ENCODE results near the gene FILIP1L.

FILIP1L gene

DNA sequence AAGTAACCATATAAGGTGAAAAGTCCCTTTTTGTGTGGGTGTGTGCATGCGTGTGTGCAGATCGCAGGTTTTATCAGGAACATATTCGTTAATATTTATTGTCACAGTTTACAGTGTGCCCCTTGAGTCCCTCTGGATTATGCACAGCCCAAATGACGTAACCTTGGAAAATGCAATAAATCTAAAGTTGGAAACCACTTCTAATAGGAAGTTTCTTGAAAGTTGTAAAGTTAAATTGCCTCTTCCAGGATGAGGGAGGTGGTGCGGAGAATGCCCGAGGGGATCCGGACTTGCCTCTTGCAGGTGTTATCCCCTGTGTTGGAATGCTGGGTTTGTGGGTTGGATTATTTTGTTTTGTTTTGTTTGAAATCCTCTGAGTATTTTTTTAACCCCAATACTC, 153.4 kb downstream of the FILIP1L start:
- Mint-ChIP-seq H3K4me3 (no peak overlapping the region), H3K4me1 (peaks cover 23% of the 10 kb centered on the region), H3K36me3 (ENCODE audit: low read depth) (peaks cover 11% of the 10 kb centered on the region), H3K9me3 (no peaks in the 10 kb centered on the region), H3K27ac (no peak overlapping the region), H3K27me3 (ENCODE audit: low read depth, poor library complexity) (peaks cover 2% of the 10 kb centered on the region)
- DNase-seq, result peak; percentile 5
- TF ChIP-seq, protein P1, sequence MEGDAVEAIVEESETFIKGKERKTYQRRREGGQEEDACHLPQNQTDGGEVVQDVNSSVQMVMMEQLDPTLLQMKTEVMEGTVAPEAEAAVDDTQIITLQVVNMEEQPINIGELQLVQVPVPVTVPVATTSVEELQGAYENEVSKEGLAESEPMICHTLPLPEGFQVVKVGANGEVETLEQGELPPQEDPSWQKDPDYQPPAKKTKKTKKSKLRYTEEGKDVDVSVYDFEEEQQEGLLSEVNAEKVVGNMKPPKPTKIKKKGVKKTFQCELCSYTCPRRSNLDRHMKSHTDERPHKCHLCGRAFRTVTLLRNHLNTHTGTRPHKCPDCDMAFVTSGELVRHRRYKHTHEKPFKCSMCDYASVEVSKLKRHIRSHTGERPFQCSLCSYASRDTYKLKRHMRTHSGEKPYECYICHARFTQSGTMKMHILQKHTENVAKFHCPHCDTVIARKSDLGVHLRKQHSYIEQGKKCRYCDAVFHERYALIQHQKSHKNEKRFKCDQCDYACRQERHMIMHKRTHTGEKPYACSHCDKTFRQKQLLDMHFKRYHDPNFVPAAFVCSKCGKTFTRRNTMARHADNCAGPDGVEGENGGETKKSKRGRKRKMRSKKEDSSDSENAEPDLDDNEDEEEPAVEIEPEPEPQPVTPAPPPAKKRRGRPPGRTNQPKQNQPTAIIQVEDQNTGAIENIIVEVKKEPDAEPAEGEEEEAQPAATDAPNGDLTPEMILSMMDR (IDR thresholded peaks at IDR 0.05), result no peak

DNA sequence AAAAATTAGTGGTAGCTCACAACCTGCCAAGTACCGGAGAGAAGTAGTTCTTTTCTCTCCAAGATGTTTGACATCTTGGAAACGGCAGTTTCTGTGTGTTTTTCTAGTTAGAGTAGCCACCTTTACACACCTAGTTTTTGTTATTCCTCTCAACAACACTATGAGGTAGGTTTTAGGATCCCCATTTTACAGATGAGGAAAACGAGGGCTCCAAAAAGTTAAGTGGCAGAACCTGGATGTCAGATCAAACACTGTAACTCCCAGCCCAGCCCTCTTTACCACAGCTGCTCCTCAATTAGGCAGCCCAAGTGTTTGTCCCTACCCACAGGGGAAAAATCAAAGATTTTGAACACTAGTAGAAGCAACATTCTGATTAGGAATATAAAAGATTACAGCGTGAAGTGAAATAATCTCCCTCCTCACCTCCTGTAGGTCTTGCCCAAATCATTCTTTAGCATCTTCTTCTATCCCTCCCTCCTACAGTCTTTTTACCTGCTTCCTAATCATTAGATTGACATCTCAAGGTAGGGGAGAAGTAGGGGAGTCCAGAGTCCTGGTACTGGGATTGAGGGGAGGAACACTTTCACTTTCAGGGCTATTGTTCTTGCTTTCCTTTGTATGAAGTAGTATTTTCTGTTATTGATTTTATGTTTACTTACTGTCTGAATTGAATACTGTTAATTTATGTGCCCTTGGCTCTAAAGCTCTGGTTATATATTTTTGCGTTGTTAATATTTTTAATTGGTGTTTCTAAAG, 154.0 kb downstream of the FILIP1L start:
- peaks cover 11% of the 10 kb centered on the region for H3K36me3 Mint-ChIP-seq (ENCODE audit: low read depth)
- no peak for DNase-seq
- H3K4me3 Mint-ChIP-seq, result no peak overlapping the region
- no peak overlapping the region for H3K27ac Mint-ChIP-seq
- TF ChIP-seq, protein P1 (IDR thresholded peaks at IDR 0.05), result no peak
- H3K4me1 Mint-ChIP-seq, result peaks cover 23% of the 10 kb centered on the region
- H3K9me3 Mint-ChIP-seq, result no peaks in the 10 kb centered on the region
- H3K27me3 Mint-ChIP-seq (ENCODE audit: low read depth, poor library complexity), result peaks cover 2% of the 10 kb centered on the region

DNA sequence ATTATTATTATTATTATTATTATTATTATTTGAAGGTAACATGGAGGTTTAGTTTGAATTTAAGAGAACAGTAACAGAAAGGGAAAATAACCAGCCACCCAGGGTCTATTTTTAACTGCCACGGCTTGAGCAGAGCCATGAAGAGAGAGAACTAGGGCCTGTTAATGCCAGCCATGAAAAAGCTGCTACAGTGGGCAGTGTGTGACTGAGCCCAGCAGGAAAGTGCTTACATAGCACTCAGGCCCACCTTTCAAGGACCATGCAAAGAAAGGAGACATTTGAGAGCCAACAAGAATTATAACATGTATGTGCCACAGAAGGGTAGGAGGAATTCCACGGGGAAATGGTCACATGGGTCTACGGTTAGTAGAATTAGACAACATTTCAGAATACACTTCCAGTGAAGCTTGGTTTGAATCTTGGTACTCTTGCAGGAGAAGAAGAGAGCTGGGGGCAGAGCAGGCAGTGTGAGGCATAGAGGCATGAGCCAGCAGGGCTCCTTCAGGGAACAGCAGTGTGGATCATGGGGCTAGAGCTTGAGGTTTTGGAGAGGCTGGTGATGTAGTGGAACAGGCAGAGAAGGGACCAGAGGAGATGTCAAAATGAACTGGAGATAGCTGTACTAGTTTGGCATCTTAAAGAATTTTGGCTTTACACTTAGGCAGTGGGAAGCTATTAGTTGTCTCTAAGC, 155.9 kb downstream of the FILIP1L start:
- TF ChIP-seq, protein P1 (IDR thresholded peaks at IDR 0.05), result no peak
- Mint-ChIP-seq H3K27me3 (ENCODE audit: low read depth, poor library complexity) (peaks cover 2% of the 10 kb centered on the region), H3K4me3 (no peak overlapping the region), H3K27ac (peak overlapping the region; percentile 62), H3K9me3 (no peaks in the 10 kb centered on the region), H3K4me1 (peaks cover 27% of the 10 kb centered on the region), H3K36me3 (ENCODE audit: low read depth) (peaks cover 9% of the 10 kb centered on the region)
- DNase-seq, result no peak

GRCh38 chr3:99957151-99957796, 157.0 kb downstream of the FILIP1L start:
- Mint-ChIP-seq H3K27me3 (ENCODE audit: low read depth, poor library complexity) (peaks cover 2% of the 10 kb centered on the region), H3K4me1 (peaks cover 27% of the 10 kb centered on the region), H3K27ac (no peak overlapping the region), H3K4me3 (no peak overlapping the region), H3K36me3 (ENCODE audit: low read depth) (peaks cover 5% of the 10 kb centered on the region), H3K9me3 (no peaks in the 10 kb centered on the region)
- TF ChIP-seq, protein P1 (IDR thresholded peaks at IDR 0.05), result no peak
- DNase-seq, result no peak

DNA sequence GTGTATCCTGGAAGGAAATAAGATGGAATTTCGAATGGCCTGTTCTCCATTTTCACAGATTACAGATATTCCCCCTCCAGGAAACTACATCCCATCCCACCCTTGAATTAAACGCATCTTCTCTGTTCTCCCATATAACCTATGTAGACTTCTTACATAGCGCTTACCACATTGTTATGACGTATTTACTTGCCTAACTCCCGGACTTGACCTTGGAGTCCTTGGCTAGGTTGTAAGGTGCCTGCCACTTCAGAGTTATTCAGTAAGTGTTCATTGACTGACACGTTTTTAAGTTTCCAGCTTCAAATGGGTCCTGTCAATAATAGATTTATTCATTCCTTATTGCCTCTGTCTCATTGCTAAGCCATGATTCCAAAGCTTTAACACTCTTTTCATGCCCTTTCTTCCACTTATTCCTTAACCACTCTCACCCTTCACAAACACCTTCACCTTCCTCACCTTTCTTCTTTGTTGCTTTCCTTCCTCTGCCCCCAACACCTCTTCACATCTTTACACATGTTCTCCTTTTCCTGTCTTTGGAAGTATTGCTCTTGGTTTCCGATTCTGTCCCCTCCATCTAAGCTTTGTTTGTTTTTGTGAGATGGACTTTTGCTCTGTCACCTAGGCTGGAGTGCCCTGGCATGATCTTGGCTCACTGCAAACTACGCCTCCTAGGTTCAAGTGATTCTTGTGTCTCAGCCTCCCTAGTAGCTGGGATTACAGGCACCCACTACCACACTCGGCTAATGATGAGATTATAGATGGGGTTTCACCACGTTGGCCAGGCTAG, 158.3 kb downstream of the FILIP1L start:
- Mint-ChIP-seq H3K36me3 (ENCODE audit: low read depth) (no peaks in the 10 kb centered on the region), H3K4me3 (no peak overlapping the region), H3K9me3 (no peaks in the 10 kb centered on the region), H3K27ac (no peak overlapping the region), H3K4me1 (peaks cover 17% of the 10 kb centered on the region), H3K27me3 (ENCODE audit: low read depth, poor library complexity) (no peaks in the 10 kb centered on the region)
- no peak for DNase-seq
- TF ChIP-seq, protein P1 (IDR thresholded peaks at IDR 0.05), result no peak

Data from nephron progenitor cell (in vitro differentiated cells).